Vagina (tissue), 2 donors: Measurements from ENCODE around the gene TFPI.
"Not testable (repeated sequence)": the region's sequence is repeated elsewhere in the genome, so short reads cannot be mapped to it uniquely, and the experiment has no call there.

Experiments
- POLR2A ChIP-seq, 2 donors: fragments of 450-650 bp; IDR thresholded peaks; one replicate each; pipeline ENCODE4 v1.6.1; 2017; ENCODE audit warnings: antibody characterized with exemption in 2 of 2, mild to moderate bottlenecking in 2 of 2, moderate library complexity in 2 of 2
- POLR2AphosphoS5 ChIP-seq, 2 donors: sonication (generic); formaldehyde crosslinking; IDR thresholded peaks; one replicate each; pipeline ENCODE4 v1.9.0; 2017; ENCODE audit warnings: antibody characterized with exemption in 2 of 2, mild to moderate bottlenecking in 2 of 2, low read depth in 1 of 2; ENCODE audit not compliant: insufficient read depth in 1 of 2
- TF ChIP-seq, protein P1 (sequence below), 3 experiments: fragments of 450-650 bp in 2 of 3; fragments of 200-600 bp in 1 of 3; sonication (generic) in 1 of 3; IDR thresholded peaks; one replicate each; pipeline ENCODE4 v1.5.1; 2017 to 2019; ENCODE audit warnings: antibody characterized with exemption in 3 of 3, mild to moderate bottlenecking in 2 of 3, moderate library complexity in 2 of 3

DNA sequence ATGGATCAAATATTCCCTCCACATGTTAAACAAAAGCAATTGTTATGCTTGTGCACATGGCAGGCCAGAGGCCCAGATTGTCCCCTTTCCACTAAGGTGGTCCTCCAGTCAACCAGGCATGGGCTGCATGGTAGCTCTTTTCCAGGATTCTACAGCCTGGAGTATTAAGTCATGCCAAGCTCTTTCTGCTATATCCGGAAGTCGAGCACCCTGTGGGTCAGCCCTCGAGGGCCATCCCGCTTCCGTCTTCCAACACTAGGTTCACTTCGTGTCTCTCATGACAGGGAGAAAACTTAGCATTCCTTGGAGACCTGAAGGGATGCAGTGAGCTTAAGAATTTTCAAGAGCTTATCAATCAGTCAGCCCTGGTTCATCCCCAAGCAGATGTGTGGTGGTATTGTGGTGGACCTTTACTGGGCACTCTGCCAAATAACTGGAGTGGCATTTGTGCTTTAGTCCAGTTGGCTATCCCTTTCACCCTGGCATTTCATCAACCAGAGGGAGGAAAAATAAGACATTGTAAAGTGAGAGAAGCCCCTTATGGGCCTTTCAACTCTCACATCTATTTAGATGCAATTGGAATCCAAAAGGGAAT, 39.9 kb downstream of the TFPI start:
- TF ChIP-seq, protein P1, sequence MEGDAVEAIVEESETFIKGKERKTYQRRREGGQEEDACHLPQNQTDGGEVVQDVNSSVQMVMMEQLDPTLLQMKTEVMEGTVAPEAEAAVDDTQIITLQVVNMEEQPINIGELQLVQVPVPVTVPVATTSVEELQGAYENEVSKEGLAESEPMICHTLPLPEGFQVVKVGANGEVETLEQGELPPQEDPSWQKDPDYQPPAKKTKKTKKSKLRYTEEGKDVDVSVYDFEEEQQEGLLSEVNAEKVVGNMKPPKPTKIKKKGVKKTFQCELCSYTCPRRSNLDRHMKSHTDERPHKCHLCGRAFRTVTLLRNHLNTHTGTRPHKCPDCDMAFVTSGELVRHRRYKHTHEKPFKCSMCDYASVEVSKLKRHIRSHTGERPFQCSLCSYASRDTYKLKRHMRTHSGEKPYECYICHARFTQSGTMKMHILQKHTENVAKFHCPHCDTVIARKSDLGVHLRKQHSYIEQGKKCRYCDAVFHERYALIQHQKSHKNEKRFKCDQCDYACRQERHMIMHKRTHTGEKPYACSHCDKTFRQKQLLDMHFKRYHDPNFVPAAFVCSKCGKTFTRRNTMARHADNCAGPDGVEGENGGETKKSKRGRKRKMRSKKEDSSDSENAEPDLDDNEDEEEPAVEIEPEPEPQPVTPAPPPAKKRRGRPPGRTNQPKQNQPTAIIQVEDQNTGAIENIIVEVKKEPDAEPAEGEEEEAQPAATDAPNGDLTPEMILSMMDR (IDR thresholded peaks at IDR 0.05): not testable (repeated sequence)
- not testable (repeated sequence) for TF ChIP-seq POLR2AphosphoS5 (IDR thresholded peaks at IDR 0.05; ENCODE audit: insufficient read depth in 1 of 2, low read depth in 1 of 2); POLR2A (IDR thresholded peaks at IDR 0.05)
